ENCODE results near the gene ARHGAP44. TPM values are rescaled to one million over a fixed set of nuclear protein-coding genes. Genes with fewer than 3 reads are reported as not detected.

Gene ARHGAP44
- polyA plus RNA-seq, 1 donor (not counting 4 experiments of a cell fraction or from before 2014, with no cell fraction given) = 2.2 TPM

- no peak for DNase-seq (ENCODE audit: low read depth, low spot score)
- no peaks in the 10 kb centered on the region for H3K79me2 ChIP-seq (ENCODE audit: control insufficient read depth, insufficient read depth, low read length)
- H3K4me3 ChIP-seq (ENCODE audit: control insufficient read depth in 2 of 3, extremely low read depth in 1 of 3, insufficient read depth in 2 of 3, low read depth in 1 of 3, low read length in 3 of 3) = no peak overlapping the region
- H3K36me3 ChIP-seq (ENCODE audit: control insufficient read depth in 2 of 2, extremely low read depth in 1 of 2, insufficient read depth in 2 of 2, low read length in 2 of 2) = no peaks in the 10 kb centered on the region
- dilution Hi-C loops (cut with MboI; ENCODE audit: extremely low pct_ligation_motif_present, low sequenced_read_pairs) = no loop called here
- H3K27me3 ChIP-seq (ENCODE audit: control insufficient read depth, extremely low read depth, insufficient read depth, low read length) = no peaks in the 10 kb centered on the region
- no peak for FAIRE-seq
- no peak overlapping the region for H3K9ac ChIP-seq (ENCODE audit: control insufficient read depth, extremely low read depth, insufficient read depth, low read length)
- H3K4me1 ChIP-seq (ENCODE audit: control insufficient read depth, extremely low read depth, insufficient read depth, low read length) = no peaks in the 10 kb centered on the region
- TF ChIP-seq CTCF (optimal IDR thresholded peaks at IDR 0.05 in 1 of 3, IDR thresholded peaks at IDR 0.05 in 1 of 3, conservative IDR thresholded peaks at IDR 0.05 in 1 of 3; ENCODE audit: extremely low read depth in 1 of 3, insufficient read depth in 2 of 3, low read length in 3 of 3) (no peak), EZH2 (IDR thresholded peaks at IDR 0.05; ENCODE audit: low read length) (no peak)
- H3K9me3 ChIP-seq (ENCODE audit: control insufficient read depth, low read depth, low read length) = no peaks in the 10 kb centered on the region
- H2AFZ ChIP-seq (ENCODE audit: control insufficient read depth, low read length) = no peak overlapping the region
- no peak overlapping the region for H3K4me2 ChIP-seq (ENCODE audit: control insufficient read depth, extremely low read depth, insufficient read depth, low read depth, low read length)
- no peak overlapping the region for H3K27ac ChIP-seq (ENCODE audit: control insufficient read depth, insufficient read depth, low read length)
- H3K9me1 ChIP-seq (ENCODE audit: control insufficient read depth, extremely low read depth, insufficient read depth, low read length) = no peaks in the 10 kb centered on the region
- H4K20me1 ChIP-seq (ENCODE audit: control insufficient read depth, extremely low read depth, insufficient read depth, low read length) = no peaks in the 10 kb centered on the region
These were observed 118.2 kb downstream of the ARHGAP44 start for GRCh38 chr17:12907477-12907876.

- TF ChIP-seq EZH2 (IDR thresholded peaks at IDR 0.05; ENCODE audit: low read length) = no peak
- TF ChIP-seq CTCF (optimal IDR thresholded peaks at IDR 0.05 in 1 of 3, IDR thresholded peaks at IDR 0.05 in 1 of 3, conservative IDR thresholded peaks at IDR 0.05 in 1 of 3; ENCODE audit: extremely low read depth in 1 of 3, insufficient read depth in 2 of 3, low read length in 3 of 3) = no peak
- H3K79me2 ChIP-seq (ENCODE audit: control insufficient read depth, insufficient read depth, low read length) = no peaks in the 10 kb centered on the region
- dilution Hi-C loops (cut with MboI; ENCODE audit: extremely low pct_ligation_motif_present, low sequenced_read_pairs) = no loop called here
- no peaks in the 10 kb centered on the region for H3K9me1 ChIP-seq (ENCODE audit: control insufficient read depth, extremely low read depth, insufficient read depth, low read length)
- H4K20me1 ChIP-seq (ENCODE audit: control insufficient read depth, extremely low read depth, insufficient read depth, low read length) = no peaks in the 10 kb centered on the region
- no peaks in the 10 kb centered on the region for H3K36me3 ChIP-seq (ENCODE audit: control insufficient read depth in 2 of 2, extremely low read depth in 1 of 2, insufficient read depth in 2 of 2, low read length in 2 of 2)
- H3K9me3 ChIP-seq (ENCODE audit: control insufficient read depth, low read depth, low read length) = no peaks in the 10 kb centered on the region
- no peak overlapping the region for H3K4me3 ChIP-seq (ENCODE audit: control insufficient read depth in 2 of 3, extremely low read depth in 1 of 3, insufficient read depth in 2 of 3, low read depth in 1 of 3, low read length in 3 of 3)
- H3K27ac ChIP-seq (ENCODE audit: control insufficient read depth, insufficient read depth, low read length) = no peak overlapping the region
- no peak overlapping the region for H2AFZ ChIP-seq (ENCODE audit: control insufficient read depth, low read length)
- H3K9ac ChIP-seq (ENCODE audit: control insufficient read depth, extremely low read depth, insufficient read depth, low read length) = no peak overlapping the region
- no peaks in the 10 kb centered on the region for H3K4me1 ChIP-seq (ENCODE audit: control insufficient read depth, extremely low read depth, insufficient read depth, low read length)
- H3K27me3 ChIP-seq (ENCODE audit: control insufficient read depth, extremely low read depth, insufficient read depth, low read length) = no peaks in the 10 kb centered on the region
- DNase-seq (ENCODE audit: low read depth, low spot score) = no peak
- H3K4me2 ChIP-seq (ENCODE audit: control insufficient read depth, extremely low read depth, insufficient read depth, low read depth, low read length) = no peak overlapping the region
- FAIRE-seq = no peak
These were observed 119.7 kb downstream of the ARHGAP44 start for GRCh38 chr17:12909046-12909445.
